HepG2 (cell line): ENCODE results near the gene HYOU1. TPM values are rescaled to one million over a fixed set of nuclear protein-coding genes. Genes with fewer than 3 reads are reported as not detected.

Experiments used
- AGO1 ChIP-seq: fragments of 200-400 bp; formaldehyde crosslinking; IDR thresholded peaks from 2 replicates; pipeline ENCODE4 v1.6.1; 2017; ENCODE audit warnings: mild to moderate bottlenecking, low read depth, low read length, moderate library complexity; ENCODE audit not compliant: poor library complexity, severe bottlenecking
- ARID4A ChIP-seq: sonication (generic); formaldehyde crosslinking; IDR thresholded peaks from 2 replicates; pipeline ENCODE4 v1.5.0; 2020; ENCODE audit warnings: mild to moderate bottlenecking, missing genetic modification reagents, borderline replicate concordance
- CEBPB ChIP-seq: IDR thresholded peaks from 2 replicates; pipeline ENCODE4 v1.6.1; 2011; ENCODE audit warnings: low read depth, low read length, improper control_type of control experiment, borderline replicate concordance
- CENPX ChIP-seq: sonication (generic); formaldehyde crosslinking; IDR thresholded peaks from 2 replicates; pipeline ENCODE4 v1.9.0; 2021; ENCODE audit warnings: mild to moderate bottlenecking, missing genetic modification reagents, moderate library complexity
- ELF3 ChIP-seq: IDR thresholded peaks from 2 replicates; pipeline ENCODE4 v1.6.1; 2016; ENCODE audit warnings: missing genetic modification reagents, missing compliant biosample characterization
- FOXA3 ChIP-seq: IDR thresholded peaks from 2 replicates; pipeline ENCODE4 v1.6.1; 2016; ENCODE audit warnings: missing genetic modification reagents, missing compliant biosample characterization
- FOXJ3 ChIP-seq: sonication (generic); formaldehyde crosslinking; IDR thresholded peaks from 2 replicates; pipeline ENCODE4 v1.4.0; 2020; ENCODE audit warnings: missing genetic modification reagents, mild to moderate bottlenecking, borderline replicate concordance
- GATAD1 ChIP-seq: IDR thresholded peaks from 2 replicates; pipeline ENCODE4 v1.6.1; 2016; ENCODE audit warnings: missing genetic modification reagents, missing compliant biosample characterization
- HDAC2 ChIP-seq: sonication (generic); formaldehyde crosslinking; IDR thresholded peaks from 2 replicates; pipeline ENCODE4 v1.4.0; 2020; ENCODE audit warnings: missing genetic modification reagents
- JUN ChIP-seq: sonication (generic); formaldehyde crosslinking; IDR thresholded peaks from 2 replicates; pipeline ENCODE4 v1.4.0; 2020; ENCODE audit warnings: mild to moderate bottlenecking, missing genetic modification reagents
- KLF9 ChIP-seq: IDR thresholded peaks from 2 replicates; pipeline ENCODE4 v1.6.1; 2016; ENCODE audit warnings: low read depth
- MLX ChIP-seq: IDR thresholded peaks from 2 replicates; pipeline ENCODE4 v1.6.1; 2016
- MTA3 ChIP-seq: sonication (generic); formaldehyde crosslinking; IDR thresholded peaks from 2 replicates; pipeline ENCODE4 v1.4.0; 2020; ENCODE audit warnings: missing genetic modification reagents
- MTF2 ChIP-seq: sonication (generic); formaldehyde crosslinking; IDR thresholded peaks from 2 replicates; pipeline ENCODE4 v1.5.0; 2020; ENCODE audit warnings: missing genetic modification reagents, borderline replicate concordance
- NR1H2 ChIP-seq: sonication (generic); formaldehyde crosslinking; IDR thresholded peaks from 2 replicates; pipeline ENCODE4 v1.8.1; 2022; ENCODE audit warnings: low read depth, missing genetic modification reagents, borderline replicate concordance
- ZBTB20 ChIP-seq: sonication (generic); formaldehyde crosslinking; IDR thresholded peaks from 2 replicates; pipeline ENCODE4 v1.8.1; 2023; ENCODE audit warnings: missing genetic modification reagents, low read depth, mild to moderate bottlenecking, borderline replicate concordance
- ZNF30 ChIP-seq: sonication (generic); formaldehyde crosslinking; IDR thresholded peaks from 2 replicates; pipeline ENCODE4 v1.5.0; 2020; ENCODE audit warnings: mild to moderate bottlenecking, missing genetic modification reagents
- ZNF552 ChIP-seq: sonication (generic); formaldehyde crosslinking; IDR thresholded peaks from 2 replicates; pipeline ENCODE4 v1.9.0; 2022; ENCODE audit warnings: missing genetic modification reagents, mild to moderate bottlenecking, borderline replicate concordance
- ZNF766 ChIP-seq: sonication (generic); formaldehyde crosslinking; IDR thresholded peaks from 2 replicates; pipeline ENCODE4 v1.5.0; 2020; ENCODE audit warnings: missing genetic modification reagents, borderline replicate concordance
- polyA plus RNA-seq, 8 experiments: library from polyadenylated mRNA; depleted of rRNA in 3 of 8; stranded (reverse) in 7 of 8; unstranded in 1 of 8; fragments of >200 nt; fragmentation: Illumina TruSeq in 4 of 8; extraction: Trizol in 4 of 8; gene quantifications; 2 replicates each; pipeline versions ENCODE4 v1.2.1 to v1.2.3, GENCODE V29; 2011 to 2016; ENCODE audit warnings: low read depth in 4 of 8, missing spikeins in 1 of 8, mixed read lengths in 1 of 8; ENCODE audit not compliant: insufficient read depth in 1 of 8
- total RNA-seq, 5 experiments: library from RNA; depleted of rRNA; stranded (reverse); fragments of >200 nt; fragmentation: Illumina TruSeq; extraction: Trizol; gene quantifications; 2 replicates each; pipeline ENCODE4 v1.2.3, GENCODE V29; 2016; ENCODE audit warnings: low read depth in 1 of 5
- TF ChIP-seq, protein P1 (sequence below): sonication (generic); formaldehyde crosslinking; IDR thresholded peaks from 2 replicates; pipeline ENCODE4 v1.4.0; 2020; ENCODE audit warnings: missing genetic modification reagents
- TF ChIP-seq, protein P2 (sequence below): sonication (generic); formaldehyde crosslinking; IDR thresholded peaks from 2 replicates; pipeline ENCODE4 v1.4.0; 2020; ENCODE audit warnings: mild to moderate bottlenecking, missing genetic modification reagents
- TF ChIP-seq, protein P3 (sequence below): sonication (generic); formaldehyde crosslinking; IDR thresholded peaks from 2 replicates; pipeline ENCODE4 v1.5.0; 2020; ENCODE audit warnings: missing genetic modification reagents, mild to moderate bottlenecking, borderline replicate concordance

The HYOU1 gene
- total and polyA plus RNA-seq, 2 of the 13 experiments (the other 11 are each of a cell fraction or from before 2014, with no cell fraction given) = 127 to 155 TPM

DNA sequence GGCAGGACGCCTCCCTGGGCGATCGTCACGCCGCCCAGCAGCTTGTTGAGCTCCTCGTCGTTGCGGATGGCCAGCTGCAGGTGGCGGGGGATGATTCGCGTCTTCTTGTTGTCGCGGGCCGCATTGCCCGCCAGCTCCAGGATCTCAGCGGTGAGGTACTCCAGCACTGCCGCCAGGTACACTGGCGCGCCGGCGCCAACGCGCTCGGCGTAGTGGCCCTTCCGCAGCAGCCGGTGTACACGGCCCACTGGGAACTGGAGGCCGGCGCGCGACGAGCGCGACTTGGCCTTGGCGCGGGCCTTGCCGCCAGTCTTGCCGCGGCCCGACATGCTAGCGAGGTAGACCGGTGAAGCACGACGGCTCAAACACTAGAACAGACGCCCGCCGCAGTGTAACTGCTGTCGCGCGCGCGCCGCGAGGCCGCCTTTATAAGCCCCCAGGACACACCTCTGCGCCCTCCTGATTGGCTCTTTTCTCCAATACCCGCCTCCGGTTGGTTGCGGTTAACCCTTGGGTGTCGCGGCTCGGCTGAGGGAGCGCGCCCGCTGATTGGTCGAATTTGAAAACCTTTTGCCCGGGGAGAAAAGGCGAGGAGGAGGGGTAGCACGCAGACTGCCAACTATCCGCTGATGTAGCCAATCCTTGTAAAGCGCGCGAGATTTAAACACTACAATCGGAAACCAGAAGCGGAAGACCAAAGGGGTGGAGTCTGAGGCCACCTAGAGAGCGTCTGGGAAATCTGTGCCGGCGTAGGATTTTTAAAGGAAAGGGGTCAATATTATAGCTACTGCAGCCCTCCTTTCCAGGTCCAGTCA lies 38.3 kb upstream of the HYOU1 start (continued):
- TF ChIP-seq, protein P1, sequence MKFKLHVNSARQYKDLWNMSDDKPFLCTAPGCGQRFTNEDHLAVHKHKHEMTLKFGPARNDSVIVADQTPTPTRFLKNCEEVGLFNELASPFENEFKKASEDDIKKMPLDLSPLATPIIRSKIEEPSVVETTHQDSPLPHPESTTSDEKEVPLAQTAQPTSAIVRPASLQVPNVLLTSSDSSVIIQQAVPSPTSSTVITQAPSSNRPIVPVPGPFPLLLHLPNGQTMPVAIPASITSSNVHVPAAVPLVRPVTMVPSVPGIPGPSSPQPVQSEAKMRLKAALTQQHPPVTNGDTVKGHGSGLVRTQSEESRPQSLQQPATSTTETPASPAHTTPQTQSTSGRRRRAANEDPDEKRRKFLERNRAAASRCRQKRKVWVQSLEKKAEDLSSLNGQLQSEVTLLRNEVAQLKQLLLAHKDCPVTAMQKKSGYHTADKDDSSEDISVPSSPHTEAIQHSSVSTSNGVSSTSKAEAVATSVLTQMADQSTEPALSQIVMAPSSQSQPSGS = peak; percentile 63; the same call in 1 of the 2 replicates
- TF ChIP-seq, protein P2, sequence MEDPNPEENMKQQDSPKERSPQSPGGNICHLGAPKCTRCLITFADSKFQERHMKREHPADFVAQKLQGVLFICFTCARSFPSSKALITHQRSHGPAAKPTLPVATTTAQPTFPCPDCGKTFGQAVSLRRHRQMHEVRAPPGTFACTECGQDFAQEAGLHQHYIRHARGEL (CRISPR knock-in tag) = no peak
- peak; percentile 97 for TF ChIP-seq ARID4A (CRISPR knock-in tag)
- no peak for TF ChIP-seq JUN
- TF ChIP-seq AGO1 = peak; percentile 80
- no peak for TF ChIP-seq MTA3 (CRISPR knock-in tag)
- TF ChIP-seq, protein P3, sequence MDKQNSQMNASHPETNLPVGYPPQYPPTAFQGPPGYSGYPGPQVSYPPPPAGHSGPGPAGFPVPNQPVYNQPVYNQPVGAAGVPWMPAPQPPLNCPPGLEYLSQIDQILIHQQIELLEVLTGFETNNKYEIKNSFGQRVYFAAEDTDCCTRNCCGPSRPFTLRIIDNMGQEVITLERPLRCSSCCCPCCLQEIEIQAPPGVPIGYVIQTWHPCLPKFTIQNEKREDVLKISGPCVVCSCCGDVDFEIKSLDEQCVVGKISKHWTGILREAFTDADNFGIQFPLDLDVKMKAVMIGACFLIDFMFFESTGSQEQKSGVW (CRISPR knock-in tag) = no peak
- peak; percentile 93; the same call in 1 of the 2 replicates for TF ChIP-seq MTF2 (CRISPR knock-in tag)
- TF ChIP-seq ZBTB20 (CRISPR knock-in tag) = peak; percentile 27; the same call in 1 of the 2 replicates
- TF ChIP-seq FOXJ3 (CRISPR knock-in tag) = peak; percentile 23; the same call in 1 of the 2 replicates
- TF ChIP-seq FOXA3 (CRISPR knock-in tag) = no peak
- peak; percentile 81 for TF ChIP-seq ZNF552 (CRISPR knock-in tag)
- TF ChIP-seq ELF3 (CRISPR knock-in tag) = peak; percentile 33; the same call in 1 of the 2 replicates
- TF ChIP-seq NR1H2 = no peak; the same call in 1 of the 2 replicates
- no peak for TF ChIP-seq CEBPB
- TF ChIP-seq GATAD1 (CRISPR knock-in tag) = peak; percentile 59
- TF ChIP-seq MLX (CRISPR knock-in tag) = no peak; the same call in 1 of the 2 replicates
- no peak for TF ChIP-seq CENPX (CRISPR knock-in tag)
- peak; percentile 62 for TF ChIP-seq HDAC2 (CRISPR knock-in tag)
- peak; percentile 96 for TF ChIP-seq ZNF30 (CRISPR knock-in tag)
- TF ChIP-seq KLF9 (CRISPR knock-in tag) = no peak
- TF ChIP-seq ZNF766 (CRISPR knock-in tag) = peak; percentile 55; the same call in 1 of the 2 replicates
